Liver (tissue), 9 donors: ENCODE measurements around the gene CCNDBP1. TPM values are rescaled to one million over a fixed set of nuclear protein-coding genes. Genes with fewer than 3 reads are reported as not detected.
A peak's percentile ranks its signal among the peaks of the same experiment; 100 is the strongest.

Source experiments
- DNase-seq: peaks from one replicate; pipeline ENCODE4 v3.0.0-alpha.2; 2017; ENCODE audit warnings: low spot score
- H3K27ac ChIP-seq, 2 donors: one replicate each; pipeline ENCODE4 v1.7.0; 2013; ENCODE audit warnings: inconsistent platforms in 2 of 2, low read length in 2 of 2, control low read depth in 1 of 2, low read depth in 1 of 2, mild to moderate bottlenecking in 1 of 2
- H3K27me3 ChIP-seq, 4 donors: one replicate each; pipeline versions ENCODE4 v1.6.1 to v1.7.0; 2013; ENCODE audit warnings: low read length in 3 of 4, inconsistent platforms in 1 of 4, mild to moderate bottlenecking in 1 of 4, moderate library complexity in 1 of 4; ENCODE audit not compliant: control insufficient read depth in 4 of 4, insufficient read depth in 4 of 4
- H3K36me3 ChIP-seq, 4 donors: one replicate each; pipeline versions ENCODE4 v1.6.1 to v1.7.0; 2013; ENCODE audit warnings: low read length in 3 of 4, mild to moderate bottlenecking in 3 of 4, low read depth in 1 of 4, moderate library complexity in 1 of 4; ENCODE audit not compliant: control insufficient read depth in 4 of 4, insufficient read depth in 3 of 4
- H3K4me1 ChIP-seq, 4 donors: one replicate each; pipeline versions ENCODE4 v1.6.1 to v1.7.0; 2013; ENCODE audit warnings: low read length in 3 of 4, mild to moderate bottlenecking in 3 of 4, moderate library complexity in 1 of 4; ENCODE audit not compliant: control insufficient read depth in 4 of 4, insufficient read depth in 4 of 4
- H3K4me3 ChIP-seq, 3 donors: one replicate each; pipeline versions ENCODE4 v1.6.1 to v1.7.0; 2013; ENCODE audit warnings: low read length in 3 of 3, control low read depth in 1 of 3, low read depth in 1 of 3, mild to moderate bottlenecking in 1 of 3
- H3K9ac ChIP-seq, 2 donors: one replicate each; pipeline ENCODE4 v1.7.0; 2013; ENCODE audit warnings: low read length in 2 of 2, mild to moderate bottlenecking in 2 of 2, moderate library complexity in 2 of 2, control low read depth in 1 of 2, low read depth in 1 of 2
- H3K9me3 ChIP-seq, 4 donors: one replicate each; pipeline versions ENCODE4 v1.6.1 to v1.7.0; 2013; ENCODE audit warnings: low read length in 3 of 4; ENCODE audit not compliant: control insufficient read depth in 4 of 4
- EGR1 ChIP-seq, 2 donors: IDR thresholded peaks; 2 replicates each; pipeline ENCODE4 v1.6.1; 2016 to 2018; ENCODE audit warnings: antibody characterized with exemption in 2 of 2, low read depth in 2 of 2
- FOXA2 ChIP-seq: IDR thresholded peaks from 2 replicates; pipeline ENCODE4 v1.6.1; 2016; ENCODE audit warnings: antibody characterized with exemption
- HNF4A ChIP-seq, 2 donors: conservative IDR thresholded peaks; 2 replicates each; pipeline ENCODE4 v1.6.1; 2016; ENCODE audit warnings: antibody characterized with exemption in 2 of 2, mild to moderate bottlenecking in 2 of 2
- HNF4G ChIP-seq: IDR thresholded peaks from 2 replicates; pipeline ENCODE4 v1.6.1; 2016; ENCODE audit warnings: antibody characterized with exemption
- JUND ChIP-seq, 2 donors: IDR thresholded peaks; 2 replicates each; pipeline ENCODE4 v1.6.1; 2016; ENCODE audit warnings: antibody characterized with exemption in 2 of 2
- NR2F2 ChIP-seq: IDR thresholded peaks from 2 replicates; pipeline ENCODE4 v1.6.1; 2016; ENCODE audit warnings: antibody characterized with exemption
- RAD21 ChIP-seq, 2 donors: IDR thresholded peaks; 2 replicates each; pipeline ENCODE4 v1.6.1; 2016; ENCODE audit warnings: antibody characterized with exemption in 2 of 2, mild to moderate bottlenecking in 2 of 2
- RXRA ChIP-seq, 2 donors: IDR thresholded peaks; 2 replicates each; pipeline ENCODE4 v1.6.1; 2017 to 2018; ENCODE audit warnings: antibody characterized with exemption in 2 of 2, mild to moderate bottlenecking in 1 of 2
- SP1 ChIP-seq: IDR thresholded peaks from 2 replicates; pipeline ENCODE4 v1.6.1; 2018; ENCODE audit warnings: antibody characterized with exemption, mild to moderate bottlenecking
- TAF1 ChIP-seq: conservative IDR thresholded peaks from 2 replicates; pipeline ENCODE4 v1.6.1; 2016; ENCODE audit warnings: antibody characterized with exemption, mild to moderate bottlenecking
- YY1 ChIP-seq: IDR thresholded peaks from 2 replicates; pipeline ENCODE4 v1.6.1; 2016; ENCODE audit warnings: antibody characterized with exemption, mild to moderate bottlenecking
- WGBS: extraction: QIAGEN DNeasy Blood & Tissue Kit; methylation state at CpG from one replicate; pipeline ENCODE4 v1.1.7; 2013; 5-methylcytosine and 5-hydroxymethylcytosine counted together
- polyA plus RNA-seq, 2 donors: library from polyadenylated mRNA; stranded (reverse) in 1 of 2; unstranded in 1 of 2; fragments of 200-250 nt in 1 of 2; fragments of >200 nt in 1 of 2; fragmentation: Nextera tagmentation in 1 of 2; extraction: Ambion mirVana in 1 of 2; gene quantifications; one replicate each; pipeline versions ENCODE4 v1.2.1 to v1.2.3, GENCODE V29; 2013 to 2015
- total RNA-seq, 2 donors: library from RNA; depleted of rRNA; stranded (reverse); fragments of >200 nt; gene quantifications; one replicate each; pipeline ENCODE4 v1.2.3, GENCODE V29; 2014
- TF ChIP-seq, protein P1 (sequence below): IDR thresholded peaks from 2 replicates; pipeline ENCODE4 v1.6.1; 2016; ENCODE audit warnings: antibody characterized with exemption, mild to moderate bottlenecking
- TF ChIP-seq, protein P2 (sequence below): fragments of 150-350 bp; IDR thresholded peaks from 2 replicates; pipeline ENCODE4 v1.5.1; 2017; ENCODE audit warnings: improper control_type of control experiment, low read depth, low read length; ENCODE audit not compliant: missing input control
- TF ChIP-seq, protein P3 (sequence below): IDR thresholded peaks from 2 replicates; pipeline ENCODE4 v1.6.1; 2016; ENCODE audit warnings: antibody characterized with exemption
- TF ChIP-seq, protein P4 (sequence below): IDR thresholded peaks from 2 replicates; pipeline ENCODE4 v1.6.1; 2016; ENCODE audit warnings: antibody characterized with exemption
- TF ChIP-seq, protein P5 (sequence below): IDR thresholded peaks from 2 replicates; pipeline ENCODE4 v1.6.1; 2016; ENCODE audit warnings: antibody characterized with exemption
- donor health status: healthy.
- donor health status: healthy.
- donor health status: healthy.
- donor health status: healthy.
- donor health status: healthy.

CCNDBP1 gene
- total and polyA plus RNA-seq, 4 donors, result 21.4 to 160 (median 26.4) TPM

DNA sequence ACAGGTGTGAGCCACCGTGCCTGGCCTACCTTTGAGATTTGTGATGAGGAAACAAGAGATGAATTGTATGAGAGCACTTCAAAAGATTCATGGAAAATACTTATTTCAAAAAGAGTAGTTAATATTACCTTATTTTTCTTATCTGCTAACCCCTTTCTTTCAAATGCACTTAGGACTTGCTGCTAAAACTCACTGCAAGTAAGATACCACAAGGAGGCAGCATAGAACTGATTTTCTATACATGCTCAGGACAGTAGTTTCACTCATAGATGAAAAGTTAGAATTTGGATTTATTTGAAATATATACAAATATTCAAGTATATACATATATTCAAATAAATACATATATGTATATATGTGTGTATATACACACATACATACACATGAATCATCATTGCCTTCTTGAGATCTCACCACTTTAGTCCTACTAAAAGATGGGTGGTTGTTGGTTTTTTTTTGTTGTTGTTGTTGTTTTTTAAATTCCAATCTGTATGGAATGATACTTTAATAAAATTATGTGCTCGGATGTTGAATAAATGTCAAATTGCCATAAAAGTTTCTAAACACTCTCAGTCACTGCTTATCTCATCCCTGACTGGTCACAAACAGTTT lies 2.4 kb downstream of the CCNDBP1 start:
- no peak overlapping the region for H3K4me3 ChIP-seq
- peaks cover 2 to 31% (median 28%) of the 10 kb centered on the region in 4 donors for H3K36me3 ChIP-seq
- DNase-seq, result no peak
- WGBS, result 81% methylated on average over 2 of the region's 2 CpGs
- no peak overlapping the region for H3K27ac ChIP-seq
- H3K9ac ChIP-seq, result no peak overlapping the region
- H3K27me3 ChIP-seq, result no peaks in the 10 kb centered on the region
- H3K4me1 ChIP-seq, result peaks cover 0 to 17% (median 11%) of the 10 kb centered on the region in 4 donors
- TF ChIP-seq RXRA (IDR thresholded peaks at IDR 0.05) (no peak), JUND (IDR thresholded peaks at IDR 0.05) (no peak), RAD21 (IDR thresholded peaks at IDR 0.05) (peak; percentile 65 to 70), HNF4G (no peak), SP1 (no peak), TAF1 (no peak)
- TF ChIP-seq, protein P1, sequence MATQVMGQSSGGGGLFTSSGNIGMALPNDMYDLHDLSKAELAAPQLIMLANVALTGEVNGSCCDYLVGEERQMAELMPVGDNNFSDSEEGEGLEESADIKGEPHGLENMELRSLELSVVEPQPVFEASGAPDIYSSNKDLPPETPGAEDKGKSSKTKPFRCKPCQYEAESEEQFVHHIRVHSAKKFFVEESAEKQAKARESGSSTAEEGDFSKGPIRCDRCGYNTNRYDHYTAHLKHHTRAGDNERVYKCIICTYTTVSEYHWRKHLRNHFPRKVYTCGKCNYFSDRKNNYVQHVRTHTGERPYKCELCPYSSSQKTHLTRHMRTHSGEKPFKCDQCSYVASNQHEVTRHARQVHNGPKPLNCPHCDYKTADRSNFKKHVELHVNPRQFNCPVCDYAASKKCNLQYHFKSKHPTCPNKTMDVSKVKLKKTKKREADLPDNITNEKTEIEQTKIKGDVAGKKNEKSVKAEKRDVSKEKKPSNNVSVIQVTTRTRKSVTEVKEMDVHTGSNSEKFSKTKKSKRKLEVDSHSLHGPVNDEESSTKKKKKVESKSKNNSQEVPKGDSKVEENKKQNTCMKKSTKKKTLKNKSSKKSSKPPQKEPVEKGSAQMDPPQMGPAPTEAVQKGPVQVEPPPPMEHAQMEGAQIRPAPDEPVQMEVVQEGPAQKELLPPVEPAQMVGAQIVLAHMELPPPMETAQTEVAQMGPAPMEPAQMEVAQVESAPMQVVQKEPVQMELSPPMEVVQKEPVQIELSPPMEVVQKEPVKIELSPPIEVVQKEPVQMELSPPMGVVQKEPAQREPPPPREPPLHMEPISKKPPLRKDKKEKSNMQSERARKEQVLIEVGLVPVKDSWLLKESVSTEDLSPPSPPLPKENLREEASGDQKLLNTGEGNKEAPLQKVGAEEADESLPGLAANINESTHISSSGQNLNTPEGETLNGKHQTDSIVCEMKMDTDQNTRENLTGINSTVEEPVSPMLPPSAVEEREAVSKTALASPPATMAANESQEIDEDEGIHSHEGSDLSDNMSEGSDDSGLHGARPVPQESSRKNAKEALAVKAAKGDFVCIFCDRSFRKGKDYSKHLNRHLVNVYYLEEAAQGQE, result no peak
- TF ChIP-seq, protein P2, sequence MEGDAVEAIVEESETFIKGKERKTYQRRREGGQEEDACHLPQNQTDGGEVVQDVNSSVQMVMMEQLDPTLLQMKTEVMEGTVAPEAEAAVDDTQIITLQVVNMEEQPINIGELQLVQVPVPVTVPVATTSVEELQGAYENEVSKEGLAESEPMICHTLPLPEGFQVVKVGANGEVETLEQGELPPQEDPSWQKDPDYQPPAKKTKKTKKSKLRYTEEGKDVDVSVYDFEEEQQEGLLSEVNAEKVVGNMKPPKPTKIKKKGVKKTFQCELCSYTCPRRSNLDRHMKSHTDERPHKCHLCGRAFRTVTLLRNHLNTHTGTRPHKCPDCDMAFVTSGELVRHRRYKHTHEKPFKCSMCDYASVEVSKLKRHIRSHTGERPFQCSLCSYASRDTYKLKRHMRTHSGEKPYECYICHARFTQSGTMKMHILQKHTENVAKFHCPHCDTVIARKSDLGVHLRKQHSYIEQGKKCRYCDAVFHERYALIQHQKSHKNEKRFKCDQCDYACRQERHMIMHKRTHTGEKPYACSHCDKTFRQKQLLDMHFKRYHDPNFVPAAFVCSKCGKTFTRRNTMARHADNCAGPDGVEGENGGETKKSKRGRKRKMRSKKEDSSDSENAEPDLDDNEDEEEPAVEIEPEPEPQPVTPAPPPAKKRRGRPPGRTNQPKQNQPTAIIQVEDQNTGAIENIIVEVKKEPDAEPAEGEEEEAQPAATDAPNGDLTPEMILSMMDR, result peak; percentile 41
- TF ChIP-seq, protein P3, sequence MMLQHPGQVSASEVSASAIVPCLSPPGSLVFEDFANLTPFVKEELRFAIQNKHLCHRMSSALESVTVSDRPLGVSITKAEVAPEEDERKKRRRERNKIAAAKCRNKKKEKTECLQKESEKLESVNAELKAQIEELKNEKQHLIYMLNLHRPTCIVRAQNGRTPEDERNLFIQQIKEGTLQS, result no peak
- TF ChIP-seq, protein P4, sequence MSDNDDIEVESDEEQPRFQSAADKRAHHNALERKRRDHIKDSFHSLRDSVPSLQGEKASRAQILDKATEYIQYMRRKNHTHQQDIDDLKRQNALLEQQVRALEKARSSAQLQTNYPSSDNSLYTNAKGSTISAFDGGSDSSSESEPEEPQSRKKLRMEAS, result no peak
- no peaks in the 10 kb centered on the region for H3K9me3 ChIP-seq

DNA sequence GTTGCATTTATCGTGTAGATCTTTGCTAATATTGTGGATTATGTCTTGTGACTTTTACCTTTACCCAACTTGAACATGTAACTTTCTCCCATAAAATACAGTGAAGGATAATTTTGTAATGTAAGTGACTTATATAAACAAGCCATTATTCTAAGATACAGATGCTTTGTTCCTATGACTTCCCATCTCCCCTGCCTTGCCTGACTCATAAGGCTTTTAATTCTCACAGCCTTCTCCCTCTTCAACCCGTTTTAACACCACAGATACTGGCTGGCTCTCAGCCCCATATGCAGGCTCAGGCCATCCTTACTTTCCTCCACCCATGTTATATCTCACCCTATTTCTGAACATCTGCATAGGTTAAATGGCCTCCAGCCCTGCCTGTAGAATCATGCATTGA lies 4.1 kb downstream of the CCNDBP1 start:
- Histone ChIP-seq H3K9me3 (no peaks in the 10 kb centered on the region), H3K27me3 (no peaks in the 10 kb centered on the region), H3K4me3 (no peak overlapping the region), H3K4me1 (peaks cover 0 to 17% (median 11%) of the 10 kb centered on the region in 4 donors), H3K9ac (no peak overlapping the region), H3K36me3 (peaks cover 5 to 42% (median 40%) of the 10 kb centered on the region in 4 donors), H3K27ac (no peak overlapping the region)
- no peak for TF ChIP-seq YY1
- TF ChIP-seq RAD21 (IDR thresholded peaks at IDR 0.05), result no peak
- TF ChIP-seq TAF1, result no peak
- no peak for TF ChIP-seq NR2F2
- TF ChIP-seq RXRA (IDR thresholded peaks at IDR 0.05), result no peak
- no peak for TF ChIP-seq SP1
- no peak for TF ChIP-seq FOXA2
- TF ChIP-seq, protein P5, sequence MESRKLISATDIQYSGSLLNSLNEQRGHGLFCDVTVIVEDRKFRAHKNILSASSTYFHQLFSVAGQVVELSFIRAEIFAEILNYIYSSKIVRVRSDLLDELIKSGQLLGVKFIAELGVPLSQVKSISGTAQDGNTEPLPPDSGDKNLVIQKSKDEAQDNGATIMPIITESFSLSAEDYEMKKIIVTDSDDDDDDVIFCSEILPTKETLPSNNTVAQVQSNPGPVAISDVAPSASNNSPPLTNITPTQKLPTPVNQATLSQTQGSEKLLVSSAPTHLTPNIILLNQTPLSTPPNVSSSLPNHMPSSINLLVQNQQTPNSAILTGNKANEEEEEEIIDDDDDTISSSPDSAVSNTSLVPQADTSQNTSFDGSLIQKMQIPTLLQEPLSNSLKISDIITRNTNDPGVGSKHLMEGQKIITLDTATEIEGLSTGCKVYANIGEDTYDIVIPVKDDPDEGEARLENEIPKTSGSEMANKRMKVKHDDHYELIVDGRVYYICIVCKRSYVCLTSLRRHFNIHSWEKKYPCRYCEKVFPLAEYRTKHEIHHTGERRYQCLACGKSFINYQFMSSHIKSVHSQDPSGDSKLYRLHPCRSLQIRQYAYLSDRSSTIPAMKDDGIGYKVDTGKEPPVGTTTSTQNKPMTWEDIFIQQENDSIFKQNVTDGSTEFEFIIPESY, result no peak
- TF ChIP-seq, protein P4, result no peak
- TF ChIP-seq, protein P3, result no peak
- no peak for TF ChIP-seq EGR1 (IDR thresholded peaks at IDR 0.05; ENCODE audit: low read depth in 2 of 2)
- no peak for TF ChIP-seq HNF4A (conservative IDR thresholded peaks at IDR 0.05)
- TF ChIP-seq, protein P1, result no peak
- TF ChIP-seq JUND (IDR thresholded peaks at IDR 0.05), result no peak
- no peak for TF ChIP-seq HNF4G
- WGBS, result 94% methylated on average over 2 of the region's 2 CpGs
- DNase-seq, result no peak
